GM12891 (cell line): ENCODE data around the gene GNB3. TPM values are rescaled to one million over a fixed set of nuclear protein-coding genes. Genes with fewer than 3 reads are reported as not detected.
A peak's percentile ranks its signal among the peaks of the same experiment; 100 is the strongest.

Source experiments
- DNase-seq: peaks from one replicate; pipeline ENCODE4 v3.0.0; 2011; ENCODE audit warnings: low spot score; ENCODE audit not compliant: insufficient read length
- FAIRE-seq: peaks from 2 replicates; lab custom pipeline; 2011; peaks lifted over from hg19 to GRCh38; lab: Jason Lieb, UNC
- PAX5 ChIP-seq: IDR thresholded peaks from 2 replicates; pipeline ENCODE4 v1.6.1; 2011; ENCODE audit warnings: low read length, moderate library complexity, mild to moderate bottlenecking; ENCODE audit not compliant: insufficient read depth, severe bottlenecking
- POLR2A ChIP-seq: IDR thresholded peaks from 2 replicates; pipeline ENCODE4 v1.6.1; 2011; ENCODE audit warnings: low read depth, low read length, control low read depth
- POLR2AphosphoS5 ChIP-seq: IDR thresholded peaks from 2 replicates; pipeline ENCODE4 v1.6.1; 2011; ENCODE audit warnings: low read depth, low read length, control low read depth
- POU2F2 ChIP-seq: IDR thresholded peaks from 2 replicates; pipeline ENCODE4 v1.6.1; 2011; ENCODE audit warnings: low read depth, mild to moderate bottlenecking, control low read depth, low read length, moderate library complexity
- SPI1 ChIP-seq: IDR thresholded peaks from 2 replicates; pipeline ENCODE4 v1.6.1; 2011; ENCODE audit warnings: low read depth, low read length, control low read depth
- TAF1 ChIP-seq: IDR thresholded peaks from 2 replicates; pipeline ENCODE4 v1.6.1; 2011; ENCODE audit warnings: low read depth, low read length, control low read depth
- polyA plus RNA-seq: library from polyadenylated mRNA; unstranded; fragments of >200 nt; gene quantifications from one replicate; pipeline ENCODE4 v1.2.1, GENCODE V29; 2012; ENCODE audit warnings: low read depth, missing spikeins, inconsistent platforms; ENCODE audit not compliant: missing spikeins

The GNB3 gene
- polyA plus RNA-seq, result 1.3 TPM

DNA sequence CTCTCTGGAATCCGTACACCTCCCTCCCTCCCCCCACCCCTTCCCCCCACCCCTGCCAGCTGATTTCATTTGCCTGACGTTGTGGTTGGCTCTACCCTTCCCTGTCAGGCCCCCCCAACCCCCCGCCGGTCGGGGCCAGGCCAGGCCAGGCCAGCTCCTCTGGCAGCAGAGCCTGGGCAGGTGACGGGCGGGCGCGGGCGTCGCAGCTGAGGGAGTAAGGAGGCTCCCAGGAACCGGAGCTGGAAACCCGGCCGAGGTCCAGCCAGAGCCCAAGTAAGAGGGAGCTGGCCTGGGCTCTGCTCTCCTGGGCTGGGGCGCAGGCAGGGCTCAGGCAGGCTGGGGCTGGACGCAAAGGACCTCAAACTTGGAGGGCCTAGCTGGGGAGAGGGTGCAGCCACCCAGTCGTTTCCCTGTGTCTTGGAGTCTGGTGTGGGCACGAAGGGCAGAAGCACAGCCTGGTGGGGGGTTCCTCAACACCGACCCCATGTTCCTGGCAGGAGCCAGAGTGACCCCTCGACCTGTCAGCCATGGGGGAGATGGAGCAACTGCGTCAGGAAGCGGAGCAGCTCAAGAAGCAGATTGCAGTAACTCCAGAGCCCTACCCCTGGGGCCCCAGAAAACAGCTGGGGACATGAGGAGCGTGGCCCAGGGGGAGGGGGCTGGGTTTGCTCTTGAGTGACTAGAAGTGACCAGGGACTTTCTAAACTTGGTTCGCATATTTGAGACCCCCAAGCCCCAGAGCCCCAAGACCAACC is at the start of gene GNB3:
Gene GNB3, plus strand, starts transcription at position 165 of the 755 bp plus-strand sequence. Its CDS starts 363 bp downstream, at position 528.
- no peak for TF ChIP-seq POU2F2
- TF ChIP-seq POLR2AphosphoS5, result no peak
- FAIRE-seq (no peak), DNase-seq (no peak)

DNA sequence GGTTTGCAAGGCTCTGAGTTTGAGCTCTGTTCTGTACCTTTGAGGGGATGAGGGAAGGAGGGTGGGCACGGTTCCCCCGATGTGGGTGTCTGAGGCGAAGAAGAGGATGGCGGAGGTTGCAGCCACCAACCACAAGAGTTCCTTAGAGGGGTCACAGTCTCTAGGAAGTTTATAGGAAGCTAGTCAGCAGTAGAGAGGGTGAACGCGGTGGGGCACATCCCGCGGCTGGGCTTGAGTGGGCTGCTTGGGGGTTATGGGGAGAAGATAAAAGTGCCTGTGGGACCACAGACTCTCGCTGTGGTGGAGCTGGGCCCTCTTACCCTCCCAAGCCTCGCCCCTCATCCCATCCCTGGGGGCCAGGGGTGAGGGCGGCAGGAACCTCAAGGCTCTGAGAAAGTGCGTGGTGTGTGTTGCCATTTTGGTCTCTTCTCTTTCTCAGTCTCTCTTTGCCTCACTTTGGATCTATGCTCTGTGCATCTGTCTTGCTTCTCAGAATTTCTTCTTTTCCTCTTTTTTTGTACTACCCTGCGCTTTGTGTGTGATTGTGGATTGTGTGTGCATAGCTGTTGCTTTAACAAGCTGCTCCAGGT is 48.7 kb upstream of the GNB3 start:
- no peak for DNase-seq
- peak; percentile 89 for FAIRE-seq

DNA sequence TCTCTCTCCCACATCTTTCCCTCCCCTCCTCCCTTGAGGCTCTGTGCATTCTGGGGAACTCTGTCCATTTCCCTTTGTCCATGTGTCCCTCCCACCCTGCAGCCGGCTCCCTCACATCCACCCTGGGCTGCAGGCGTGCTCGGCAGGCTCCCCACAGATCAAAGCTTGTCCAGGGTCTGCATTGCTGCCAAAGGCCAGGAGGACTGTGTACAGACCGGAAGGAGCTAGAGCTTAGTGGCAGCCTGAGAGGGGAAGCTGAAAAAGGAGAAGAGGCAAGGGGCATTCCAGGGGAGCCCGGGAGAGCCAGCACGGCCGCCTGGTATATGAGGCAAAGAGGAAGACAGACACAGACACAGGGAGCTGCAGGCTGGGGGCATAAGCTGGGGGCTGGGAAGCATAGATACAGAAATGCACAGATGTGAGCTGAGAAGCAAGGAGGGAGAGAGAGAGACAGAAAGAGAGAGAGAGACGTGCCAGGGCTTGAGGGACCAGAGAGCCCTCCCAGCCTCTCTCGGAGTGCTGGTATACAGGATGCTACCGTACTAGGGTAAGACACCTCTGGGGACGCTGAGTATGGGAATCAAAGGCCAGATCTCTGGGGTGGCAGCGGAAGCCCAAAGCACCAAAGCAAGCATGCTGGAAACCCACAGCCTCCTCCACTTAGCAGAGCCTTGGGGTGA is 48.1 kb upstream of the GNB3 start:
- DNase-seq (no peak), FAIRE-seq (no peak)
- TF ChIP-seq SPI1, result peak; percentile 57
- TF ChIP-seq POU2F2, result no peak

More for the DNA sequence above, 48.7 kb upstream of the GNB3 start:
- TF ChIP-seq POLR2A, result no peak
- TF ChIP-seq POU2F2, result no peak
- TF ChIP-seq POLR2AphosphoS5, result no peak
- TF ChIP-seq PAX5, result no peak
- TF ChIP-seq TAF1, result no peak
- no peak for TF ChIP-seq SPI1

DNA sequence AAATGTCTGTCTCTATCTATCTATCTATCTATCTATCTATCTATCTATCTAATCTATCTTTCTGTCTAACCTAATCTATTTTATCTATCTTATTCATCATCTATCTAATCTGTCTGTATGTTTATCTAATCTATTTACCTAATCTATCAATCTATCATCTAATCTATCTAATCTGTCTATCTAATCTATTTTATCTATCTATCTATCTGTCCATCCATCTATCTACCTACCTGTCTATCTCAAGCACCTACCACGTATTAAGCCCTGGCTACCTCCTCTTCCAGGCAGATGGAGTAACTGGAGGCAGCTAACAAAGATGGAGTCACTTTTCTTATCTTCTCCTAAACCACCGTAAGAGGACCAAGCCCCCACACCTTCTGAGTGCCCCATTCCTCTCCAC is 45.6 kb upstream of the GNB3 start:
- TF ChIP-seq PAX5 (no peak), SPI1 (no peak), POU2F2 (no peak), TAF1 (no peak), POLR2AphosphoS5 (no peak), POLR2A (no peak)
- DNase-seq (no peak), FAIRE-seq (no peak)

DNA sequence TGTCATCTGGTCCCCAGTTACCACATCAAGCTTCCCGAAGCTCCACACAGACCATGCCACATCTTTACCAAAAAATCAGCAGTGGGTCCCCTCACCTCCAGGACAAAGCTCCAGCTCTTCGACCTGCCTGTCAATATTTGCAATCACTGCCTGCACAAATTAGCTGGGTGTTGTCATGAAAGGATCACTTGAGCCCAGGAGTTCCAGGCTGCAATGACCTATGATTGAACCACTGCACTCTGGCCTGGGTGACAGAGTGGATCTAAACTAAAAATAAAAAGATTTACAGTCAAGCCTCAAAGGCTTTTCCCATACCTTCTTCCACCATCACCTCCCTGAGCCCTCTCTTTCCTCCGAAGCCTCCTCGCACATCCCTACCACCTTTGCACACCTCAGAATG is 44.1 kb upstream of the GNB3 start:
- TF ChIP-seq POU2F2 (no peak), SPI1 (no peak), POLR2A (no peak), PAX5 (no peak), TAF1 (no peak)
- no peak for DNase-seq
- FAIRE-seq, result no peak

DNA sequence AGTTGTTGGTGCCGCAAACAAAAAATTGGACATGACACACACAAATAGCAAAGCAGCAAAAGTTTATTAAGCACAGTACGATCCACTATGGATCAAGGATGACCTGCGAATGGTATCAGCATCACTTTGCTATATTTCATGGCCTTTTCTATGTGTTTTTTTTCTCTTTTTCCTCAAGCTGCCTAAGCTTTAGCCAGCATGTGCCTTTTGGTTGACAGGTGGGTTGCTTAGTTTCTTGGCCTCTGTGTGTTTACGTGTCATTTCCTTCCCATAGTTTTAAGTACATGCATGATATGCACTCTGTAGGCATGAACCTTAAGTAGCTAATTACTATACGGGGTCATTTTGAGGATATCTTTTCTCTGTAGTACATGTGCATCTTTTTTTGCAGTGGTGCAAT is 41.6 kb upstream of the GNB3 start:
- FAIRE-seq, result no peak
- TF ChIP-seq POLR2AphosphoS5 (no peak), PAX5 (no peak), POU2F2 (no peak), POLR2A (no peak), SPI1 (no peak), TAF1 (no peak)
- no peak for DNase-seq

DNA sequence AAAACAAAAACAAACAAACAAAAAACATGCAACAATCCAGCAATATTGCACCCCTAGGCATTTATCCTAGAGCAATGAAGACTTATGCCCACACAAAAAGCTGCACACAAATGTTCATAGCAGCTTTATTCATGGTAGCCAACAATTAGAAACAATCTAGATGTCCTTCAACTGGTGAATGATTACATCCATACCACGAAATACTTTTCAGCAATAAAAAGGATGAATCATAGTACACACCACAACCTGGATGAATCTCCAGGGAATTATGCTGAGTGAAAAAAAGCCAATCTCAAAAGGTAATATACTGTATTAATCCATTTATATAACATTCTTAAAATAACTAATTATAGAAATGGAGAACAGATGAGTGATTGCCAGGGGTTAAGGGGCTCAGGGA is 33.6 kb upstream of the GNB3 start:
- no peak for TF ChIP-seq TAF1
- no peak for TF ChIP-seq POU2F2
- no peak for TF ChIP-seq POLR2A
- TF ChIP-seq PAX5, result no peak
- TF ChIP-seq POLR2AphosphoS5, result no peak
- no peak for FAIRE-seq
- no peak for DNase-seq

DNA sequence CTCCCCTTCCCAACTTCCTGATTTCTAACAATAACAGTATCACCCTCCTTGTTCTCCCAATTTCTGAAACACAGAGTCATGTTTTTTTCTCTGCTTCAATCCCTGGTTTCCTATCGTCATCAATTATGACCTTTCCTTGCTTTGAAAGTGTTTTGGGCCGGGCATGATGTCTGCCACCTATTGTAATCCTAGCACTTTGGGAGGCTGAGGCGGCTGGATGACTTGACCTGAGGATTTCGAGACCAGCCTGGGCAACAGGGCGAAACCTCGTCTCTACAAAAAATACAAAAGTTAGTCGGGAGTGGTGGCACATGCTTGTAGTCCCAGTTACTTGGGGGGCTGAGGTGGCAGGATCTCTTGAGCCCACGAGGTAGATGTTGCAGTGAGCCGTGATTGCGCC is 31.7 kb upstream of the GNB3 start:
- FAIRE-seq (no peak), DNase-seq (no peak)
- TF ChIP-seq TAF1 (no peak), POLR2A (no peak), POU2F2 (no peak), PAX5 (no peak), POLR2AphosphoS5 (no peak), SPI1 (no peak)

DNA sequence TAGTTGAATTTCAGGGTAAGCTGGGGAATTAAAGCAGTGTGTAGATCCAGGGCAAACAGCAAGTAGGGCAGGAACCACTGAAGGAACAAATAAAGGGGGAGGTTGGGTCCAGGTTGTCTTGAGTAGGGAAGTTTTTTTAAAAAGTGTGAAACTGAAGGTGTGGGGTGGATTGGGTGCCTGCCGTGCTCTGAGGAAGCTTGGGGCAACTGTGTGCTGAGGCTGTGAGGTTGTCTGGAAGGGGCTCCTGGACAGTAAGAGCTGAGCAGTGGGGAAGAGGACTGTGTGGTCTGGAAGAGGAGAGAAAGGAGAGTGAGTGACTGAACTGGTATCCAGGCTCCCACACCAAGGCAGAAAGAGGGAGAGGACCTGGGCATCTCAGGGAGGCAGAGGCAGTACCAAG is 30.0 kb upstream of the GNB3 start:
- DNase-seq (no peak), FAIRE-seq (no peak)
- TF ChIP-seq POLR2A (no peak), POLR2AphosphoS5 (no peak), POU2F2 (no peak), SPI1 (no peak), PAX5 (no peak), TAF1 (no peak)

DNA sequence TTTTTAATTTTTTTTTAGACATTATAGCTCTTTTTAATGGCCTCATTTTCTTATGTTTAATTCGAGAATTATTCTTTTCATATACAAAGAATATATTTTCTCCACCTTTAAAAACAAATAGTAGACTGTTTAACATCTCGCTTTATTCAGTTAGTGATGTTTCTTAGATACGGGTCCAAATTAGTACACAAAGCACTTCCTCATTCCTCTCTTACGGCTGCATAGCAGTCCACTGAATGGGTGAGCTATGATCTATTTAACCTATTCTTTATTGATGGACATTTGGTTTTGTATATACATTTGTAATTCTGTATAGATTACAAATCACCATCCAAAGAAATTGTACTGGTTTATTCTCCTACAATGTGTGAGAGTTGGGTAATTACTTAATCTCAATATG is 27.4 kb upstream of the GNB3 start:
- TF ChIP-seq PAX5 (no peak), POLR2A (no peak), SPI1 (peak; percentile 66), TAF1 (no peak), POU2F2 (no peak), POLR2AphosphoS5 (no peak)
- DNase-seq, result no peak
- no peak for FAIRE-seq
